IMR-90 (cell line): Measurements from ENCODE around the gene RAB40A. TPM values are rescaled to one million over a fixed set of nuclear protein-coding genes. Genes with fewer than 3 reads are reported as not detected.

Experiments used
- ATAC-seq: fragments of 200-7000 bp; cut with Tn5 transposase; 2 replicates; pipeline ENCODE4 v1.9.1; 2020; ENCODE audit warnings: low read depth, mild to moderate bottlenecking, moderate library complexity
- BruUV-seq: library from RNA; stranded (reverse); fragments of 400-500 nt; replicated peaks from 2 replicates; lab custom pipeline; 2021; lab: Mats Ljungman, UMichigan
- CTCF ChIA-PET: fragments of 300-600 bp; formaldehyde crosslinking; extraction: SDS; loops from one replicate; lab custom pipeline; 2021; ENCODE audit warnings: antibody characterized with exemption; lab: Yijun Ruan, JAX
- POLR2A ChIA-PET: fragments of 300-600 bp; sonication (Branson Sonifier 250); formaldehyde crosslinking; loops from one replicate; lab custom pipeline; 2022; ENCODE audit warnings: antibody characterized with exemption; ENCODE audit not compliant: unreplicated experiment; lab: Charles Lee
- DNase-seq: peaks from one replicate; pipeline ENCODE4 v3.0.0; 2013
- H2AFZ ChIP-seq: replicated peaks from 2 replicates; pipeline ENCODE3; 2013; ENCODE audit warnings: low read length, mild to moderate bottlenecking; ENCODE audit not compliant: poor library complexity
- H2AK5ac ChIP-seq: 2 replicates; pipeline ENCODE4 v1.6.1; 2013; ENCODE audit warnings: low read depth, low read length, inconsistent platforms
- H2AK9ac ChIP-seq: replicated peaks from 2 replicates; pipeline ENCODE3; 2013; ENCODE audit warnings: mild to moderate bottlenecking, low read depth, low read length, moderate library complexity; ENCODE audit not compliant: poor library complexity
- H2BK120ac ChIP-seq: 2 replicates; pipeline ENCODE4 v1.6.1; 2013; ENCODE audit warnings: low read depth, low read length, inconsistent platforms
- H2BK15ac ChIP-seq: 3 replicates; pipeline ENCODE4 v1.6.1; 2013; ENCODE audit warnings: low read depth, low read length, inconsistent platforms
- H2BK20ac ChIP-seq: 2 replicates; pipeline ENCODE4 v1.6.1; 2013; ENCODE audit warnings: low read depth, mild to moderate bottlenecking, inconsistent platforms, low read length, moderate library complexity
- H2BK5ac ChIP-seq: 2 replicates; pipeline ENCODE4 v1.6.1; 2013; ENCODE audit warnings: mild to moderate bottlenecking, low read depth, low read length, inconsistent platforms; ENCODE audit not compliant: poor library complexity, severe bottlenecking
- H3K14ac ChIP-seq: replicated peaks from 2 replicates; pipeline ENCODE4 v1.6.1; 2013; ENCODE audit warnings: low read depth, low read length, inconsistent platforms
- H3K18ac ChIP-seq: 2 replicates; pipeline ENCODE4 v1.6.1; 2013; ENCODE audit warnings: low read depth, low read length, control low read depth
- H3K23ac ChIP-seq: 2 replicates; pipeline ENCODE4 v1.6.1; 2013; ENCODE audit warnings: low read depth, low read length, inconsistent platforms
- H3K27ac ChIP-seq: 2 replicates; pipeline ENCODE4 v1.5.1; 2013; ENCODE audit warnings: mild to moderate bottlenecking, control low read depth, low read length; ENCODE audit not compliant: insufficient read depth
- H3K27me3 ChIP-seq: 2 replicates; pipeline ENCODE4 v1.6.1; 2013; ENCODE audit warnings: low read length; ENCODE audit not compliant: control insufficient read depth, insufficient read depth
- H3K36me3 ChIP-seq: 2 replicates; pipeline ENCODE4 v1.6.1; 2013; ENCODE audit warnings: low read length, mixed read lengths; ENCODE audit not compliant: control insufficient read depth, insufficient read depth
- H3K4ac ChIP-seq: 2 replicates; pipeline ENCODE4 v1.6.1; 2013; ENCODE audit warnings: low read depth, low read length, inconsistent platforms
- H3K4me1 ChIP-seq: 2 replicates; pipeline ENCODE4 v1.6.1; 2013; ENCODE audit warnings: low read length, mixed read lengths; ENCODE audit not compliant: control insufficient read depth, insufficient read depth
- H3K4me2 ChIP-seq: 2 replicates; pipeline ENCODE4 v1.6.1; 2013; ENCODE audit warnings: low read depth, mild to moderate bottlenecking, control low read depth, low read length, moderate library complexity
- H3K4me3 ChIP-seq: 2 replicates; pipeline ENCODE4 v1.5.1; 2013; ENCODE audit warnings: low read depth, mild to moderate bottlenecking, control low read depth, low read length, moderate library complexity; ENCODE audit not compliant: insufficient read depth
- H3K56ac ChIP-seq: 2 replicates; pipeline ENCODE4 v1.6.1; 2013; ENCODE audit warnings: low read length, inconsistent platforms; ENCODE audit not compliant: insufficient read depth; ENCODE audit errors: extremely low read depth
- H3K79me1 ChIP-seq, 2 experiments: 2 replicates each; pipeline ENCODE4 v1.6.1; 2013; ENCODE audit warnings: low read length in 2 of 2, inconsistent platforms in 1 of 2, low read depth in 1 of 2
- H3K9ac ChIP-seq: 2 replicates; pipeline ENCODE4 v1.6.1; 2013; ENCODE audit warnings: low read depth, low read length, control low read depth
- H3K9me1 ChIP-seq: 2 replicates; pipeline ENCODE4 v1.6.1; 2013; ENCODE audit warnings: low read length, inconsistent platforms; ENCODE audit not compliant: insufficient read depth
- H3K9me3 ChIP-seq: 2 replicates; pipeline ENCODE4 v1.6.1; 2013; ENCODE audit warnings: low read length; ENCODE audit not compliant: control insufficient read depth, insufficient read depth
- H4K20me1 ChIP-seq: 2 replicates; pipeline ENCODE4 v1.6.1; 2013; ENCODE audit warnings: low read length, inconsistent platforms; ENCODE audit not compliant: insufficient read depth
- H4K5ac ChIP-seq: 2 replicates; pipeline ENCODE4 v1.6.1; 2013; ENCODE audit warnings: mild to moderate bottlenecking, low read depth, low read length, control low read depth
- H4K8ac ChIP-seq, 2 experiments: 2 replicates each; pipeline ENCODE4 v1.6.1; 2013; ENCODE audit warnings: low read depth in 2 of 2, low read length in 2 of 2, control low read depth in 1 of 2, inconsistent platforms in 1 of 2
- H4K91ac ChIP-seq: 2 replicates; pipeline ENCODE4 v1.6.1; 2013; ENCODE audit warnings: low read depth, low read length, inconsistent platforms; ENCODE audit not compliant: insufficient read depth
- MAFK ChIP-seq: IDR thresholded peaks from 2 replicates; pipeline ENCODE4 v1.6.1; 2012; ENCODE audit warnings: low read depth, low read length, improper control_type of control experiment
- WGBS, 2 experiments: methylation state at CpG; one replicate each; pipeline versions ENCODE4 v1.1.5 to v1.1.7; 2013; ENCODE audit warnings: missing lambda C conversion rate in 2 of 2; ENCODE audit not compliant: insufficient read length in 1 of 2; ENCODE audit errors: extremely low coverage in 2 of 2; 5-methylcytosine and 5-hydroxymethylcytosine counted together
- dilution Hi-C: fragments of 300-500 bp; cut with HindIII; formaldehyde crosslinking; loops from one replicate; pipeline ENCODE4 v1.14.3; 2018; ENCODE audit warnings: low sequenced_read_pairs; ENCODE audit not compliant: unreplicated experiment
- in situ Hi-C: fragments of 300-500 bp; cut with MboI; formaldehyde crosslinking; loops from 3 replicates; pipeline ENCODE4 v1.14.3; 2019; ENCODE audit warnings: low sequenced_read_pairs, inconsistent platforms, mixed read lengths
- intact Hi-C: fragments of 100-400 bp; cut with micrococcal nuclease; formaldehyde crosslinking; loops from 2 replicates; pipeline ENCODE4 v1.10.0; 2022
- polyA plus RNA-seq, 3 experiments: library from polyadenylated mRNA; depleted of rRNA; stranded (reverse); fragments of >200 nt; gene quantifications; 2 replicates each; pipeline ENCODE4 v1.2.3, GENCODE V29; 2012; ENCODE audit warnings: low replicate concordance in 1 of 3
- total RNA-seq: library from RNA; depleted of rRNA; stranded (reverse); fragments of >200 nt; gene quantifications from 2 replicates; pipeline ENCODE4 v1.2.3, GENCODE V29; 2012

Gene RAB40A
- total and polyA plus RNA-seq, 2 of the 4 experiments (the other 2 are of a cell fraction): under 0.01 to 0.26 TPM

GRCh38 chrX:103503853-103504207 lies 15.5 kb downstream of the RAB40A start:
- Histone ChIP-seq H2AK5ac (no peak overlapping the region), H3K27ac (no peak overlapping the region), H4K20me1 (no peaks in the 10 kb centered on the region), H4K5ac (no peak overlapping the region), H3K14ac (no peak overlapping the region), H3K9me1 (no peaks in the 10 kb centered on the region), H2BK15ac (no peak overlapping the region), H2AFZ (no peak overlapping the region), H3K27me3 (no peaks in the 10 kb centered on the region; the same call in 1 of the 2 replicates), H3K9me3 (no peaks in the 10 kb centered on the region), H3K36me3 (no peaks in the 10 kb centered on the region), H3K56ac (no peak overlapping the region), H2BK20ac (no peak overlapping the region), H3K23ac (no peak overlapping the region), H3K4me3 (no peak overlapping the region), H3K79me1 (no peaks in the 10 kb centered on the region), H2BK5ac (no peak overlapping the region), H2BK120ac (no peak overlapping the region), H3K4ac (no peak overlapping the region), H3K4me2 (no peak overlapping the region), H2AK9ac (no peak overlapping the region), H3K4me1 (no peaks in the 10 kb centered on the region; the same call in 1 of the 2 replicates), H3K9ac (no peak overlapping the region), H4K91ac (no peak overlapping the region), H3K18ac (no peak overlapping the region), H4K8ac (no peak overlapping the region)
- ChIA-PET CTCF (interaction anchor here (0.6 to 0.7 kb wide), 2 partner anchors 12 to 275 kb away, joined by 5 read pairs; no protein-coding TSS in a partner anchor), POLR2A (no interaction called here)
- intact Hi-C loops: no loop called here
- no TSS peak for BruUV-seq
- in situ Hi-C loops: no loop called here
- no peak for ATAC-seq
- no peak for TF ChIP-seq MAFK
- DNase-seq: no peak
- WGBS, 2 experiments: no CpG with 5 or more reads among the region's 1 CpG
- dilution Hi-C loops: no loop called here
